Stromal cell of bone marrow (primary cell): Measurements from ENCODE around the gene LRMDA.
A peak's percentile ranks its signal among the peaks of the same experiment; 100 is the strongest.

Experiments
- DNase-seq: peaks from one replicate; pipeline ENCODE4 v3.0.0-alpha.2; 2012; ENCODE audit warnings: low read depth

Gene LRMDA

DNA sequence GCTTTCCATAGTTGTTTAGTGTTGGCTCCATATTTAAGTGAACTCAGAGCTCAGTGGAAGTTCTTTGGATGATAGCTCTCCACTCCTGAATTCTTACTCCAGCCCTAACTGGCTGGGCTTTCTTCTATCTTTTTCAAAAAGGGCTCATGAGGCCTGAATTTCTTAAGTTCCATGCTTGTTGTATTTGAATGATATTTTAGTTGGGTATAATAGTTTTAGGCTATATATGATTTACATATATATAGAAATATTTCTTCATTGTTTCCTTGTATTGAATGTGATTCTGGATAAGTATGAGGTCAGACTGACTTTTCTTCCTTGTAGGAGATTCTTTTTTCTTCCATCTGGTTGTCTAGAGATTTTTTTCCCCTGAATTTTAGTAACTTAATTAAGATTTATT lies 843.5 kb downstream of the LRMDA start:
- no peak for DNase-seq

DNA sequence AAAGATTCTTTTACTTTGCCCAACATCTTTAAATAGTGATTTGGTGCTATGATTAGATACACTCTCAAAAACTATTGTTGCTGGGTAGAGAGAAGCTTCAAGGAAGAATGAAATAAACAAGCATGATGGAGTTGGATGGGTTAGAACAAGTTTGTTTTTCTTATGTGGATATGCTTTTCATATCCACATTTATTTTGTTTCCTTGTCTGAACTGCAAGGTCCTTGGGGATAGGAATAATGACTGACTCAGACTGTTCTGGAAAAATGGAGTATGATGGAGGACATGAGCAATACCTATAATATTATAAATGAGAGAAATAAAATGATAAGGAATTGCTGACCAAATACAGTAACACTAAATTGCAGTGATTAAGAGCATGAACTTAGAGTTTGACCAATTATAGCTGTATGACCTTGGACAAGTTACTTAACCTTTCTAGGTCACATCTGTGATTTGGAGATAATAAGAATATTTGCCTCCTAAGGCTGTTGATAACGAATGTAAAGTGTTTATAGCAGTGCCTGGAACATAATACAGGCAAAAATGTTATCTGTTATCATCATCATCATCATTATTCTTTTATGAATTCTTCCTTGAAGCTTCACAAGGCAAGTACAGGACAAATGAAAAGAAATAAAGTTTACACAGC lies 847.5 kb downstream of the LRMDA start:
- peak; percentile 75 for DNase-seq

GRCh38 chr10:76281659-76282058 lies 850.2 kb downstream of the LRMDA start:
- DNase-seq = no peak

DNA sequence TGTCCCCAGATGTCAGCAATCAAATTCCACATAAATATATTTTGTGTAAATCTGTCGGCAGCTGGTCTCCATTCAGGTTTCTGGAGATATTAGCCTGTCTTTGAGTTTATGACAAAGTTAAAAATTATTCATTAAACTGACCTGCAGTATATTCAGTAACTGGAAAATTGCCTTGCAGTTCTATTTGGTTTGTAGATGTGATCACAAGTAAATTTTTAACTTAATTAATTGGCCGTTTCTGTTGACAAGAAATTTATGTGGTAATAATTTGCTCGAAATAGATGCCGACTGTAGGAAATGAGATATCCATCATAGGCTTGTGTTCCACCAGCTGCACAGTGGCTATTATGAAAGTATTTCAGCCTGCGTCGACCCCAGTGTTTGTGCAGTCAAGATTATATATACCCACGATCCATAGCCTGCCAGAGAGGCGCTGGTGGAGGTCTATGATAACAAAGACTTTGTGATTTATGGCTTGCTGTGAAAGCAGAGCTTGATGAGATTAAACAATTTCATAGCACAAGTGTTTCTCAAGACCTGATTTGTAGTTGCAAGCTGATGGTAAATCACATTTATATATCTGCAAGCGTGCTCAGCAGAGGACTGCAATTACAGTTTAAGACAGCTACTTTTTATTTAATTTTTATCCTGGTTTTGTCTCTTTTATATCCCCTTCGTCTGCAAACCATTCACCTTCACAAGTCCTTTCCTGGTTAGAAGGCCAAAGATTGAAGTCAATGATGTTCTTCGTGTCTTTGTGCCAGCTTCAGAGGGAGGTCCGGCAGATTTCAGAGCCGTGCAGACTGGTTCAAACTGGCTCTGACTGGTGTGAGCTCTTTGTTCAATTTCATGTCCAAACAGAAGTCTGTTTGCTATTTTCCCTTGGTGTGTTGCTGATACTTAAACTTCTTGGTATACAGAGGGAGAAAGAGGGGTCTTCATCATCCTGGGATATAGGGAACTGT lies 850.9 kb downstream of the LRMDA start:
- no peak for DNase-seq

- no peak for DNase-seq
Measured at GRCh38 chr10:76284351-76284750, 852.9 kb downstream of the LRMDA start.

DNA sequence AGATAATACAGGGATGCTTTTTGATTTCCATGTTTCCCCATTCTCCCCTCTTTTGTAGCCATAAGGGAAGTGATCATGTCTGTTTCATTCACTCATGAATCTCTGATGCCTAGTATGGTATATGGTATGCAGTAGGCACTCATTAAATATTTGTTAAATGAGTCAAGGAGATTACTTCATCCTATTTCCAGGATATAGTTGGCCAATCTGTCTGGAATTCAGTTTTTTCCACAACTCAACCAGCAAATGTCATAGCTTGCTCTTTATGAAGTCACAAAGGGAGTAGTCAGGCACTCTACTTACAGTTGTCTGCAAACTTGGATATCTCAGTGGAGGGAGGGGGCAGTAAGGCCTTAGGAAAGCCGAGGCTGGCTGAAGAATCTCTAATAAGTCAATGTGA lies 853.6 kb downstream of the LRMDA start:
- DNase-seq = peak; percentile 86

DNA sequence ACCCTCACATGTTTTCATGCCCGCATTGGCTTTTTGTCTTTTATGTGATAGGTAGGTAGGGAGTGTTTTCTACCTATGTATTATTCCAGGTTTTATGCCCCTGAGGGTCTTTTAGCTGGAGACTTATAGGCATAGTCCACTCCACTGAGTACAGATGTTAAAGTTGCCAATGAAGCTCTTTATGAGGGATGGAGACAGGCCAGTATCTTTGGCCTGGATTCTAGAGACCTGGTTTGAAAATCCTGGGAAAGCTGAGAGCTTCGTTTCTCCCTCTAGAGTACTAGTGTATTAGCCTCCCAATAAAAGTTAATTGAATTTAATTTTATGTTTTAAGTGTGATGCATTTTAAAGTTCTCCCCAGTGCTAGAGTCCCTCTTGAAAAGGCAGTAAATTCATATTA lies 854.1 kb downstream of the LRMDA start:
- DNase-seq = no peak

DNA sequence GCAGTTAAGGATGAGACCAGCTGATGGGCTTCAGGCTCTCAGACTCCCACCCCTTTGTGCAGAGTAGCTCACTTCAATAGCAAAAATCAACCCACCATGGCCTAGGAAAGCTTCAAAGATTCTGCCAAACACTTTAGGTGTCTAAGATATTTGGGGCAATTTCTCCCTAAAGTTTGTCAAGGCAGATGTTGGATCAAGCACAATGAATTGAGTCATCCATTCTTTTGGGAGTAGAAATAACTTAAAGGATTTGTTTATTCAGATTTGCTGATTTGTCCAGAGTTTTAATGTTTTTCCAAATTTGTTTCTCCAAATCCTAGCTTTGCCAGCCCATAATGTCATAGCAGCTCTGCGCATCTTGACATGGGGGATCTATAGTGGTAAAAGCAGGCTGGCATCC lies 855.1 kb downstream of the LRMDA start:
- peak; percentile 41 for DNase-seq

- DNase-seq = no peak
Measured at GRCh38 chr10:76287856-76288255, 856.4 kb downstream of the LRMDA start.

DNA sequence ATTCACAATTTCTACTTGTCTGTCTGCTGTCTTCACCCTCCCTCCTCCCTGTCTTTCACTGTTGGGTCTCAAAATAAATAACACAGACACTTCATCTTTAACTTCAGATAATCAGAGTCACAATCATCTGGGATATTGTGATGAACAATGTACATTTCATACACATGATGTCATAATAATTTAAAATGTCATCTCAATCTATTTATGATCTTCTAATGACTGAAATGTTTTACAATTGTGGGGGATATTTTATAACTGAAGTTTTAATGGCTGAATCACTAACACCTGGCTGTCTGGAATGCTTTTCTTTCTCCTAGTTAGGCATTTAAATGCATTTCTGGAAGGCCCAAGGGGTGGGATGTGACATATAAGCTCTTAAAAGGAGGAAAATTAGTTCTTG lies 859.8 kb downstream of the LRMDA start:
- no peak for DNase-seq

GRCh38 chr10:76291885-76292284 lies 860.5 kb downstream of the LRMDA start:
- DNase-seq = no peak

GRCh38 chr10:76296957-76297356 lies 865.5 kb downstream of the LRMDA start:
- DNase-seq = no peak

DNA sequence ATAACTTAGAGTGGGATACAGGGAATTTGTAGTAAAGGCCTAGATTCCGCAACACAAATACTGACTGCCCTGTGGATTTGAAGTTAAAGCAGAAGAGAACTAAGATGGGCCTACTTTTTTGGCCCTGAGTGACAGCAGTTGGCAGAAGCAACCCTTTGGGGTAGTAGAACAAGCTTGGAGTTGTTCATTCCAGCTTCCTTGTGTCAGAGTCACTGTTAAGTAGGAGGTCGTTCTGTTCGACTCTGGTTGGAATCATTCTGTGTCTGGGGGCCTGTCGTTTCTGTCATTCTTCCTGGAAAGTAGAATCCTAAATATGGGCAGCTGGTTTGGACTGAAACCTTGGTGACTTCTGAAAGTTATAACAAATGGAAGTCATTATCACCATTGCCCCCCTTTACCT lies 865.9 kb downstream of the LRMDA start:
- DNase-seq = no peak

GRCh38 chr10:76297780-76298281 lies 866.4 kb downstream of the LRMDA start:
- no peak for DNase-seq

DNA sequence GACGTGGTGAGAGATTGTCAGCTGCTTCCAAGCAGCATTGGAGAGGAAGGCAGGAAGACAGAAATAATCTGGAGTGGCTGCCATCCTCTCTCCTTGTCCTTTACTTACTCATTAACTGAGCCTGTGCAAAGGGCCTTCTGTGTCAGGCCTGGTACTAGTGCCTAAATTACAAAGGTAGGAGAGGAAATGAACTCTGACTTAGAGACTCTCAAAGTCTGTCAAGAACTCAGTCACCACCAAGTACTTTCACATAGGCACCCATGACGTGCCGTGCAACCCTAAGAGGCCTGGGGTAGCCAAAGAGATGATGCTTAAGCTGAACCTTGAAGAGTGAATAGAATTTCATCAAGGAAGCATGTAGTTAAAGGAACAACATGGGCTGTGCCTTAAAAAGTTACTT lies 866.9 kb downstream of the LRMDA start:
- DNase-seq = no peak

GRCh38 chr10:76299501-76299900 lies 868.1 kb downstream of the LRMDA start:
- DNase-seq = no peak

DNA sequence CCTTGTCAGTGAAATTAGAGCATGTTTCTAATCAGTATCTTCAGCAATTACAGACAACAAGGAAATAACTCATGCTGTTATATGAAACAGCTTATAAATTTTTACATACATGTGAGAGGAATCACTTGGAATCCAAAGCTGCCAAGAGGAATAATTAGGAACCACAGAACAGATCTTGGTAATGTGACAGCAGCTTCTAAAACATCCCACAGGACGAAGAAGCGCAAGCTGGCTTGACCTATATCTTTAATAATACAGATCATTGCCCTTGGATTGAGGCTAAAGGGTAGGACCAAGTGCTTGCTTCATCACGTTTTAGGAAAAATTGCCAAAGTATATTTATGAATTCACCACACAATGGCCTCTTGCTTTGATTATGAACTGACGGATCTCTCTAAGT lies 869.8 kb downstream of the LRMDA start:
- DNase-seq = no peak

DNA sequence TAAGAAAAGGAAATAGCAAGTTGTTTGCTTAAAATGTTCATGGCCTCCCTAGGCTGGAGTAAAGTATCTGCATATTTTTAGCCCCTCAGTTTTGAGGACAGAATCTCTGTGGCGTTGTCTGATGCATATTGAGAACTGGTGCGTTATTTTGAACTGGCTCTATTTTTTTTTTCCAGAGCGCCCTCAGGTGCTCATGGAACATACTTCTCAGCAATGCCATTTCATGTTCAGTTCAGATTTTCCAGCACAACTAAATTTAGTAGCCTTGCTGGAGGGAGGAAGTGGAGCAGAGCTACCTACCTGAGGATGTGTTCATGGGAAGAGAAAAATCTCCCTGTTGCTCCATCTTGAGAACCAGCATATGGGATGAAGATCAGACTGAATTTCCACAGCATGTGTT lies 870.5 kb downstream of the LRMDA start:
- DNase-seq = no peak

DNA sequence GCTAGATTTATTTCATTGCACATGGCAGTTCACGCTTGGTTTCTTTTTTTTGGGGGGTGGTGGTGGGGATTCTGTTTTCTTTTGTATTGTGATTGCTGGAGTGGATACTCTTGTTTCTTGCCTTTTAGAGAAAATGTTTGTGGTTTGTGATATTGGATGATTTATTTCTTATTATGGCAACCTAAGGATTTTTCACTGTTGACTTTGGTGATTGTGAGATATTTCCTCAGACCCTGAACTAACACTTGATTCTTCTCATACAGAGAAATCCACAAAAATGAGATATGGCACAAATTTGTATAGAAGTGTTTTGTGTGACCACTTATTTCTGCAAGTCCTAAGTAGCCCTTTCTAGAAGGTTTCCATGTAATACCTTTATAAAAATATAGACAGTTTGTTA lies 871.1 kb downstream of the LRMDA start:
- no peak for DNase-seq

DNA sequence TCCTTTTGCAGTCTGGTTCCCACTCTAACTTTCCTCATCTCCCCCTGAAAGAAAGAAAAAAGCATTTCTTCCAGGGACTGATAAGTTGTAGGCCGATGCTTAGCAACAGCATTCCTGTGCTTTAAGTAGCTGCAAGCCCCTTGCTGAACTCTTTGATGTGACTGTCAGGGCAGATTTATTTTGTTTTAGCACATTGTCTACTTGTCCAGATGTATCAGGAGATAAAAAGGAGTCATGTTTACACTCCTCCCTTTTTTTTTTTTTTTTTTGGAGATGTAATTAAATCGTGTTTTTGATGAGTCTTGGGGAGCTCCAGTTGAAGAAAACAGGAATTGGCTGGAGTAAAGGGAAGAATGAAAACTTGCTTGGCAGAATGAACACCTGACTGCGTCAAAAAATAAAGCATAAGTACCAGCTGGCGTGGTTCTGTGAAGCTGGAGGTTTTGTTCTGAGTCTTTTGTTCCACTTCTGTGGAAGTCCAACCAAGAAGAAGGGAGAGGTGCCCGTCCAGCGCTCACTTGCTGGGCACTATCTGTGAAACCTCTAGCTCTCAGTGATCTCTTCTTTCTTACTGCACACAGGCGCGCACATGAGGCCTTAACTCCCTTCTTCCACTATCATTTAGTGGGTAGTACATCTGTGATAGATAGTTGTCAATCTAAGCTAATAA lies 871.7 kb downstream of the LRMDA start:
- no peak for DNase-seq

- DNase-seq = peak; percentile 71
Measured at GRCh38 chr10:76303682-76304316, 872.4 kb downstream of the LRMDA start.

DNA sequence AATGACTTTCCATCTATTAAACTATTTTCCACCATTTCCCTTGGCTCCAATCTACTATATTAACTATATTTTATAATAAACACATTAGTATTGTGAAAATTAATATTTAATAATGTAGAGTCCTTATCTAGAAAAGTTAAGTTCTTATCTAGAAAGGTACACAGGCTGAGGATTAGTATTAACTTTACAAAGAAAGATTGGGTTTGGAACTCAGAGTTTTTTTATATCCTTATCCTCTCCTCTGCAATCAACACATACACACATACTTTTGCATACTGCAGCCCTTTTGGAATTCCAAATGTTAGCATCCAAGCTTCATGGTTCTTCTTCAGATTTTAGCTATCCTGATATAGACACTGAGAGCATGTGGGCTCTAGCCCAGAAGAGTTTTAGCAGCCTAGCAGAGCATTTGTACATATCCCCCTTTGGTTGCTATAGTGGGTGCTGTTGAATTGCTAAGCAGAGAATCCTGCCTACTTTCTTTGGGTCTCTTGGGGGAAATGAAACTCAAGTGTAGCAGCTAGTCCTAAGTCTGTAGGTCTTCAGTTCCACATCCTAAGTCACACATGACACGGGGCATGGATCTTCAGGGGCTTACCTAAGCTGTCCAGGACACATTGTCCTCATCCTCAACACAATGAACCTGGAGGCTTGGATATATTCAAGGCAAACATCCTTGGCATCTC lies 874.6 kb downstream of the LRMDA start:
- no peak for DNase-seq
